MCF 10A (cell line): ENCODE results near the gene NSUN4. TPM values are rescaled to one million over a fixed set of nuclear protein-coding genes. Genes with fewer than 3 reads are reported as not detected.
A peak's percentile ranks its signal among the peaks of the same experiment; 100 is the strongest.

Experiments used
- BruUV-seq: library from RNA; stranded (reverse); fragments of 400-500 nt; replicated peaks from 2 replicates; lab custom pipeline; 2021; lab: Mats Ljungman, UMichigan
- CTCF ChIA-PET: fragments of 300-600 bp; sonication (Branson Sonifier 250); formaldehyde crosslinking; extraction: SDS; loops from one replicate; lab custom pipeline; 2021; ENCODE audit warnings: antibody characterized with exemption, inconsistent platforms; lab: Yijun Ruan, JAX
- POLR2A ChIA-PET: fragments of 300-600, 350-650 bp; sonication (Branson Sonifier 250); formaldehyde crosslinking; extraction: SDS; loops from one replicate; lab custom pipeline; 2020; ENCODE audit warnings: antibody characterized with exemption, inconsistent platforms; lab: Yijun Ruan, JAX
- DNase-seq: peaks from one replicate; pipeline ENCODE4 v3.0.0-alpha.2; 2018; ENCODE audit not compliant: unreplicated experiment
- H3K27ac Mint-ChIP-seq: one replicate; pipeline ENCODE4 v1.8.0; 2022; ENCODE audit warnings: mild to moderate bottlenecking, low read depth, mixed read lengths; ENCODE audit not compliant: unreplicated experiment
- H3K27me3 Mint-ChIP-seq: one replicate; pipeline ENCODE4 v1.8.0; 2022; ENCODE audit warnings: mixed read lengths; ENCODE audit not compliant: insufficient read depth, unreplicated experiment
- H3K36me3 Mint-ChIP-seq: one replicate; pipeline ENCODE4 v1.8.0; 2022; ENCODE audit warnings: mild to moderate bottlenecking, moderate library complexity, mixed read lengths; ENCODE audit not compliant: insufficient read depth, unreplicated experiment
- H3K4me1 Mint-ChIP-seq: one replicate; pipeline ENCODE4 v1.8.0; 2022; ENCODE audit warnings: mixed read lengths; ENCODE audit not compliant: insufficient read depth, unreplicated experiment
- H3K4me3 Mint-ChIP-seq: one replicate; pipeline ENCODE4 v1.8.0; 2022; ENCODE audit warnings: mild to moderate bottlenecking, moderate library complexity, mixed read lengths; ENCODE audit not compliant: unreplicated experiment
- H3K9me3 Mint-ChIP-seq: one replicate; pipeline ENCODE4 v1.8.0; 2022; ENCODE audit warnings: mixed read lengths; ENCODE audit not compliant: unreplicated experiment
- CTCF ChIP-seq: fragments of 200-600 bp; IDR thresholded peaks from one replicate; pipeline ENCODE4 v1.8.0; 2022; ENCODE audit warnings: antibody characterized with exemption, mild to moderate bottlenecking; ENCODE audit not compliant: unreplicated experiment
- intact Hi-C: fragments of 100-400 bp; cut with micrococcal nuclease; formaldehyde crosslinking; loops from 2 replicates; pipeline ENCODE4 v1.14.1; 2022
- total RNA-seq: library from RNA; stranded (reverse); gene quantifications from 2 replicates; pipeline ENCODE4 v1.2.3, GENCODE V29; 2022

Gene NSUN4
- total RNA-seq, 1 experiment from 2014 or later, result 28.4 TPM

DNA sequence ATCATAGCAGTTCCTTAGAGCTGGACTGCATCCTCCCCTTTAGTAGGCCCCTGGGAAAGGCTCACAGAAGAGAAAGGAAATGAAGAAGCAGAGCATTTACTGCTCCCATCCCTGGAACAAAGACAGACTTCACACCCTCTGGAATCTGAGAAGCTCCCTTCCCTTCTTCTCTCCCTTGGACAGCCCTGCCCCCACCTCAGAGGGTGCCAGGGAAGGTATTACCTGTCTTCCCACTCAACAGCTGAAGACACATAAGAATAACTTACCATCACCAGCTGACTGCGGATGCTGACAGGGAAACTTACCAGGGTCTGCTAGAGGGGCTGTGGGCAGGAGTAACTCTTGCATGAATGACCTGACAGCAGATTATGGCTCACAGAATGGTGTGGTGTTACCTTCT lies 39.4 kb downstream of the NSUN4 start:
- no TSS peak for BruUV-seq
- no peak overlapping the region for H3K4me3 Mint-ChIP-seq
- CTCF ChIA-PET, result interaction anchor here (0.6 kb wide), 1 partner anchor 343 kb away, joined by 3 read pairs; no protein-coding TSS in a partner anchor

DNA sequence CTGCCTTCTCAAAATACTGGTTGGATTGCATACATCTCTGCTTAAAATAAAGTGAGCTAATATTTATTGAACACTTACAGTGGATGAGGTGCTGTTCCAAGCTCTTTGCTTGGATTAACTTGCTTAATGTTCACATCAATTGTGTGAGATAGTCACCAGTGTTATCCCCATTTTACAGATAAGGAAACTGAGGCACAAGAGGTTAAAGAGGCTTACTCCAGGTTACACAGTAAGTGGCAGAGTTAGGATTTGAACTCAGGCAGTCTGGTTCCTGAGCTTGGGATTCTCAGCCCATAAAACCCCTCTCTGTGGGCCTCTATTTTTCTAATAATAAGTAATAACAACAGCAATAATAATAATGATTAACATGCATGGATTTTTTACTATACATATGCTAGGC lies 39.9 kb downstream of the NSUN4 start:
- ChIA-PET CTCF (interaction anchor here (0.6 to 0.8 kb wide), 2 partner anchors 26 to 344 kb away, joined by 3 read pairs; no protein-coding TSS in a partner anchor), POLR2A (interaction anchor here (0.6 to 1.1 kb wide), 2 partner anchors 14 to 21 kb away, joined by 3 read pairs; partner anchors contain the start of gene FAAH)
- Mint-ChIP-seq H3K9me3 (no peaks in the 10 kb centered on the region), H3K4me3 (no peak overlapping the region), H3K27ac (no peak overlapping the region), H3K36me3 (peaks cover 6% of the 10 kb centered on the region), H3K27me3 (no peaks in the 10 kb centered on the region), H3K4me1 (no peaks in the 10 kb centered on the region)
- no peak for TF ChIP-seq CTCF
- no peak for DNase-seq
- intact Hi-C loops, result no loop called here
- BruUV-seq, result no TSS peak

More for the DNA sequence above, 39.4 kb downstream of the NSUN4 start:
- no peaks in the 10 kb centered on the region for H3K4me1 Mint-ChIP-seq
- no peak for TF ChIP-seq CTCF
- no peak for DNase-seq
- peaks cover 6% of the 10 kb centered on the region for H3K36me3 Mint-ChIP-seq
- no peaks in the 10 kb centered on the region for H3K9me3 Mint-ChIP-seq
- intact Hi-C loops, result no loop called here
- H3K27me3 Mint-ChIP-seq, result no peaks in the 10 kb centered on the region
- POLR2A ChIA-PET, result interaction anchor here (0.7 to 1.1 kb wide), 2 partner anchors 22 to 23 kb away, joined by 3 to 4 read pairs; no protein-coding TSS in a partner anchor
- H3K27ac Mint-ChIP-seq, result no peak overlapping the region

- Mint-ChIP-seq H3K4me3 (peak overlapping the region; percentile 88), H3K27ac (no peak overlapping the region), H3K9me3 (peaks cover 9% of the 10 kb centered on the region), H3K4me1 (peaks cover 14% of the 10 kb centered on the region), H3K27me3 (no peaks in the 10 kb centered on the region), H3K36me3 (no peaks in the 10 kb centered on the region)
- ChIA-PET POLR2A (interaction anchor here (1.0 to 1.1 kb wide), 2 partner anchors 9 to 90 kb away, joined by 3 to 5 read pairs; partner anchors contain the start of genes LRRC41 and UQCRH), CTCF (interaction anchor here (0.9 kb wide), 1 partner anchor 12 kb away, joined by 3 read pairs; no protein-coding TSS in a partner anchor)
- BruUV-seq, result no TSS peak
- no peak for TF ChIP-seq CTCF
- intact Hi-C loops, result no loop called here
- DNase-seq, result no peak
Measured at GRCh38 chr1:46393510-46393909, 52.9 kb downstream of the NSUN4 start.

DNA sequence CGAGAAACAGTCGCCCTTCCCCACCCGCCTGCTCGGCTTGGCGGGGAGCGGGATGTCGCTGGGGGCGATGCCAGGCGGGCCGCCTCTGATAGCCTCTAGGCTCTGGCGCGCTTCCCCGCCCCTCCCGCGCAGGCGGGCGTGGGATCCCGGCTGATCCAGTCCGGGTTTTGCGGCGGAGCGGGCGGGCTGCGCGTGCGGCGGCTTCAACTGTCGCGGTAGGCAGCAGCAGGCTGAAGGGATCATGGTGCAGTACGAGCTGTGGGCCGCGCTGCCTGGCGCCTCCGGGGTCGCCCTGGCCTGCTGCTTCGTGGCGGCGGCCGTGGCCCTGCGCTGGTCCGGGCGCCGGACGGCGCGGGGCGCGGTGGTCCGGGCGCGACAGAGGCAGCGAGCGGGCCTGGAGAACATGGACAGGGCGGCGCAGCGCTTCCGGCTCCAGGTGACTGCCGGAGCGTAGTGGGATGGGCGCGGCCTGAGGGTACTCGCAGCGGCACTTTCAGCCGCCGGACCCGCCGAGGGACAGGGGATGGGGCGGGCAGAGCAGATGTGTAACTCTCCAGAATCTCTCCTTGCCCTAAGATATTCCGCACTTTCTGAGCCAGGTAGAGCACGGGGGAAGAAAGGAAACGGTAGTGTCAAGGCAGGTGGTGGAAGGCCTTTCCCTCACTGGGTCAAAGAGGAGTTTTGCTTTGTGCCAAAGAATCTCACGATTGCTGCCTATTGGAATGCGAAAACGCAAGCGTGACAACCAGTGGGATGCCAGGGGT lies 53.7 kb downstream of the NSUN4 start, which contains the start of gene FAAH:
FAAH (plus strand) TSS at position 210 of the 764 bp plus-strand sequence; CDS start at position 242, 32 bp downstream.
- Mint-ChIP-seq H3K27me3 (no peaks in the 10 kb centered on the region), H3K36me3 (no peaks in the 10 kb centered on the region), H3K9me3 (peaks cover 9% of the 10 kb centered on the region), H3K27ac (peak within 1 kb of the TSS; percentile 75), H3K4me1 (peaks cover 14% of the 10 kb centered on the region), H3K4me3 (peak within 1 kb of the TSS; percentile 88)
- peak; percentile 64 for DNase-seq
- ChIA-PET CTCF (interaction anchor here (0.9 to 1.5 kb wide), 2 partner anchors 11 kb away, joined by 3 to 4 read pairs; no protein-coding TSS in a partner anchor), POLR2A (interaction anchor here (0.6 to 1.1 kb wide), 3 partner anchors 8 to 91 kb away, joined by 3 to 5 read pairs (median 3); partner anchors contain the start of genes LRRC41 and UQCRH)
- no peak for TF ChIP-seq CTCF
- intact Hi-C loops, result loop anchor here (1.0 kb wide), 1 partner anchor 8 kb away; no protein-coding TSS in a partner anchor
- TSS peak; percentile 27 for BruUV-seq
